PC-9 (cell line): Measurements from ENCODE around the gene UBA6. TPM values are rescaled to one million over a fixed set of nuclear protein-coding genes. Genes with fewer than 3 reads are reported as not detected.

Experiments
- BruUV-seq: library from RNA; stranded (reverse); fragments of 400-500 nt; replicated peaks from 2 replicates; lab custom pipeline; 2021; lab: Mats Ljungman, UMichigan
- CTCF ChIA-PET: fragments of 300-600 bp; sonication (Branson Sonifier 250); formaldehyde crosslinking; loops from one replicate; lab custom pipeline; 2022; ENCODE audit warnings: antibody characterized with exemption; lab: Charles Lee
- POLR2A ChIA-PET: fragments of 300-600 bp; sonication (Branson Sonifier 250); formaldehyde crosslinking; loops from one replicate; lab custom pipeline; 2022; ENCODE audit warnings: antibody characterized with exemption; ENCODE audit not compliant: unreplicated experiment; lab: Charles Lee
- DNase-seq, 2 experiments: peaks; one replicate each; pipeline versions ENCODE4 v3.0.0 to v3.0.0-alpha.2; 2015 to 2022; ENCODE audit warnings: mixed read lengths in 1 of 2
- H2AFZ ChIP-seq: fragments of 200-600 bp; sonication (generic); 2 replicates; pipeline ENCODE4 v1.8.1; 2017; ENCODE audit warnings: antibody characterized with exemption
- H3F3A ChIP-seq: fragments of 200-600 bp; sonication (generic); 2 replicates; pipeline ENCODE4 v1.8.1; 2017; ENCODE audit warnings: antibody characterized with exemption, mild to moderate bottlenecking, low read depth; ENCODE audit not compliant: insufficient read depth
- H3K27ac ChIP-seq: fragments of 200-600 bp; sonication (generic); 2 replicates; pipeline ENCODE4 v1.6.1; 2016; ENCODE audit warnings: mixed run types
- H3K27me3 ChIP-seq: fragments of 200-600 bp; sonication (generic); 2 replicates; pipeline ENCODE4 v1.6.1; 2016; ENCODE audit warnings: low read depth, mixed run types; ENCODE audit not compliant: insufficient read depth
- H3K36me3 ChIP-seq: fragments of 200-600 bp; sonication (generic); 2 replicates; pipeline ENCODE4 v1.6.1; 2016; ENCODE audit warnings: low read depth, mixed run types
- H3K4me1 ChIP-seq: fragments of 200-600 bp; sonication (generic); replicated peaks from 2 replicates; pipeline ENCODE4 v1.6.1; 2016; ENCODE audit warnings: mixed run types; ENCODE audit not compliant: insufficient read depth
- H3K4me2 ChIP-seq: fragments of 200-600 bp; sonication (generic); 2 replicates; pipeline ENCODE4 v1.6.1; 2017; ENCODE audit warnings: mixed run types
- H3K4me3 ChIP-seq: fragments of 200-600 bp; sonication (generic); 2 replicates; pipeline ENCODE4 v1.6.1; 2016; ENCODE audit warnings: mixed run types
- H3K79me2 ChIP-seq: fragments of 200-600 bp; sonication (generic); 2 replicates; pipeline ENCODE4 v1.6.1; 2017; ENCODE audit warnings: low read depth, mixed run types
- H3K9me2 ChIP-seq: fragments of 200-600 bp; sonication (generic); 2 replicates; pipeline ENCODE4 v1.8.1; 2017; ENCODE audit warnings: mild to moderate bottlenecking; ENCODE audit not compliant: insufficient read depth
- H3K9me3 ChIP-seq: fragments of 200-600 bp; sonication (generic); 2 replicates; pipeline ENCODE4 v1.8.1; 2016; ENCODE audit warnings: low read depth; ENCODE audit not compliant: insufficient read depth
- H4K20me1 ChIP-seq: fragments of 200-600 bp; sonication (generic); 2 replicates; pipeline ENCODE4 v1.8.1; 2017; ENCODE audit not compliant: insufficient read depth
- EZH2 ChIP-seq: fragments of 200-600 bp; sonication (generic); IDR thresholded peaks from 2 replicates; pipeline ENCODE4 v1.8.0; 2017; ENCODE audit warnings: antibody characterized with exemption, low read depth
- intact Hi-C: fragments of 100-400 bp; cut with micrococcal nuclease; formaldehyde crosslinking; loops from one replicate; pipeline ENCODE4 v1.10.0; 2022; ENCODE audit not compliant: unreplicated experiment
- total RNA-seq: library from RNA; stranded (reverse); gene quantifications from 2 replicates; pipeline ENCODE4 v1.2.3, GENCODE V29; 2021
- TF ChIP-seq, protein P1 (sequence below): fragments of 200-600 bp; sonication (generic); conservative IDR thresholded peaks from 2 replicates; pipeline ENCODE4 v1.6.1; 2017; ENCODE audit warnings: mixed run types, antibody characterized with exemption, mild to moderate bottlenecking, moderate library complexity

UBA6 gene
- total RNA-seq, 1 experiment from 2014 or later, result 64.2 TPM

DNA sequence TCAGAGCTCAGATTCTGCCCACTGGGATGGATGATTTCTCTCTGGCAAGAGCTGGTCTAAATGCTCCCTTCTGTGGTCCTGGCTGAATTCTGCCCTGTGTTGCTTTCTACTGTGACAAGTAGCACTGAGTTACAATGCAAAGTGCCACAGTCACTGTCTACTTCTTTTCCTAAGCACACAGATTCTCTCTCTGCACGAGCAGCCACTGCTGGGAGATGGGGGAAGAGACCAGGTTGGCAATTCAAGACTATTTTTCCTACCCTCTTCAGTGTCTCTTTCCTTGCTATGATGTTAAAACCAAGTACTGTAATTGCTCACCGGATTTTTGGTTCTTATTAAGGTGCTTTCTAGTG lies 97.0 kb downstream of the UBA6 start:
- POLR2A ChIA-PET, result no interaction called here
- H3K27ac ChIP-seq, result no peak overlapping the region
- no peak overlapping the region for H2AFZ ChIP-seq

DNA sequence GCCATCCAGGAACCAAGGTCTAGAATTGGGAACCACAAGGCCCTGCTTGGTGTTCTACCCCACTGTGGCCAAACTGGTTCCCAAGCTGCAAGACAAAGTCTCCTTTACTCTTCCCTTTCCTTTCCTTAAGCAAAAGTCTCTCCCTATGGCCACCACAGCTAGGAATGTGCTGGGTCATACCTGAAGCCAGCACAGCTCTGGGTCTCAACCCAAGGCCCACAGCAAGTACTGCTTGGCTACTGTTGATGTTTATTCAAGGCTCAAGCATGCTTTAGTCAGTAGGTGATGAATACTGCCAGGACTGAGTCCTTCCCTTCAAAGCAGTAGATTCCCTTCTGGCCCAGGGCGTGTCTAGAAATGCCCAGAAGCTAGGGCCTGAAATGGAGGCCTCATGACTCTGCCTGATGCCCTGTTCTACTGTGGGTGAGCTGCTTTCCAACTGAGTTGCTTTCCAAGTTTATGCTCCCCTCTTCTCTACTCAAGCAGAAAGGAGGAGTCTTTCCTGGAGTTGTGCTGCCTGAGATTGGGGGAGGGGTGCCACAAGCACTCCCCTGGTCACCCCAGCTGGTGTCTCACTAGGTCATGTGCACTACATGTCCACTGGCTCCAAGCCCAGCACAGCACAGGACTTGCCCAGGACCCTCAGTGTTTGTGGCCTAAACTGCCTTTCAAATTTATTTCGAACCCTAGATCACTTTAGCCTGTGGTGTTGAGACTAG lies 97.5 kb downstream of the UBA6 start:
- no peaks in the 10 kb centered on the region for H3K9me3 ChIP-seq
- no peaks in the 10 kb centered on the region for H3K79me2 ChIP-seq
- H3F3A ChIP-seq, result no peaks in the 10 kb centered on the region
- no peak for DNase-seq
- no peak overlapping the region for H2AFZ ChIP-seq
- no peaks in the 10 kb centered on the region for H3K9me2 ChIP-seq
- no peaks in the 10 kb centered on the region for H3K36me3 ChIP-seq
- H3K4me3 ChIP-seq, result no peak overlapping the region
- no peak overlapping the region for H3K4me2 ChIP-seq
- H4K20me1 ChIP-seq, result no peaks in the 10 kb centered on the region
- H3K27me3 ChIP-seq, result no peaks in the 10 kb centered on the region
- ChIA-PET POLR2A (no interaction called here), CTCF (no interaction called here)
- no peak overlapping the region for H3K27ac ChIP-seq
- H3K4me1 ChIP-seq, result no peaks in the 10 kb centered on the region
- no TSS peak for BruUV-seq
- intact Hi-C loops, result no loop called here
- no peak for TF ChIP-seq EZH2
- TF ChIP-seq, protein P1, sequence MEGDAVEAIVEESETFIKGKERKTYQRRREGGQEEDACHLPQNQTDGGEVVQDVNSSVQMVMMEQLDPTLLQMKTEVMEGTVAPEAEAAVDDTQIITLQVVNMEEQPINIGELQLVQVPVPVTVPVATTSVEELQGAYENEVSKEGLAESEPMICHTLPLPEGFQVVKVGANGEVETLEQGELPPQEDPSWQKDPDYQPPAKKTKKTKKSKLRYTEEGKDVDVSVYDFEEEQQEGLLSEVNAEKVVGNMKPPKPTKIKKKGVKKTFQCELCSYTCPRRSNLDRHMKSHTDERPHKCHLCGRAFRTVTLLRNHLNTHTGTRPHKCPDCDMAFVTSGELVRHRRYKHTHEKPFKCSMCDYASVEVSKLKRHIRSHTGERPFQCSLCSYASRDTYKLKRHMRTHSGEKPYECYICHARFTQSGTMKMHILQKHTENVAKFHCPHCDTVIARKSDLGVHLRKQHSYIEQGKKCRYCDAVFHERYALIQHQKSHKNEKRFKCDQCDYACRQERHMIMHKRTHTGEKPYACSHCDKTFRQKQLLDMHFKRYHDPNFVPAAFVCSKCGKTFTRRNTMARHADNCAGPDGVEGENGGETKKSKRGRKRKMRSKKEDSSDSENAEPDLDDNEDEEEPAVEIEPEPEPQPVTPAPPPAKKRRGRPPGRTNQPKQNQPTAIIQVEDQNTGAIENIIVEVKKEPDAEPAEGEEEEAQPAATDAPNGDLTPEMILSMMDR, result no peak

More for the DNA sequence above, 97.0 kb downstream of the UBA6 start:
- Histone ChIP-seq H3K4me3 (no peak overlapping the region), H3F3A (no peaks in the 10 kb centered on the region), H3K4me2 (no peak overlapping the region), H3K79me2 (no peaks in the 10 kb centered on the region), H3K9me2 (no peaks in the 10 kb centered on the region), H4K20me1 (no peaks in the 10 kb centered on the region), H3K36me3 (no peaks in the 10 kb centered on the region), H3K9me3 (no peaks in the 10 kb centered on the region), H3K4me1 (no peaks in the 10 kb centered on the region), H3K27me3 (no peaks in the 10 kb centered on the region)
- BruUV-seq, result no TSS peak
- no peak for DNase-seq
- CTCF ChIA-PET, result no interaction called here
- no peak for TF ChIP-seq EZH2
- TF ChIP-seq, protein P1, result no peak
- intact Hi-C loops, result no loop called here

DNA sequence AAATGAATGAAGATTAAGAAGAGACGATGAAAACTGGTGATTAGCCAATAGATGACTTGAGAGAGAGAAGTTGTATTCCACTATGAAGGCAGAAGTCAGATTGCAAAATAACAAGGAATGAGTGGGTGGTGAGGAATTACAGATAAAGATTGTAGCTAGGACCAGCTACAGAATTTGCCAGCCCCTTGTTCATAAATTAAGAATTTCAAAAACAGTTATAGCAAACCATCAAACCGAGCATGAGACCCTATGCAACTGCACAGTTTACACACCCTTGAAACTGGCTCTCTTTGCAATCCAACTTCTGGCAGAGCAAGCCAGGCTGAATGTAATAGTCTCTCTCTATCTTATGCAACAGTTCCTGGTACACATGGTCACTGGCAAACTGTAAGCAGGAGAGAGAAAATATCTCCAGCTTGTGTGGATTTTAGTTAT lies 107.2 kb downstream of the UBA6 start:
- H3K27ac ChIP-seq, result no peak overlapping the region
- no peaks in the 10 kb centered on the region for H3K36me3 ChIP-seq
- H3K4me1 ChIP-seq, result no peaks in the 10 kb centered on the region
- no peak overlapping the region for H3K4me3 ChIP-seq
- no peaks in the 10 kb centered on the region for H3K27me3 ChIP-seq
- POLR2A ChIA-PET, result no interaction called here
- no peaks in the 10 kb centered on the region for H3F3A ChIP-seq
- no peaks in the 10 kb centered on the region for H3K9me2 ChIP-seq
- H3K79me2 ChIP-seq, result no peaks in the 10 kb centered on the region
- DNase-seq, result no peak
- BruUV-seq, result no TSS peak
- TF ChIP-seq, protein P1, result no peak
- TF ChIP-seq EZH2, result no peak
- CTCF ChIA-PET, result no interaction called here
- H3K9me3 ChIP-seq, result no peaks in the 10 kb centered on the region
- no peak overlapping the region for H3K4me2 ChIP-seq
- no peaks in the 10 kb centered on the region for H4K20me1 ChIP-seq
- intact Hi-C loops, result no loop called here
- no peak overlapping the region for H2AFZ ChIP-seq
